Endothelial cell of umbilical vein (primary cell): Measurements from ENCODE around the gene CRK. TPM values are rescaled to one million over a fixed set of nuclear protein-coding genes. Genes with fewer than 3 reads are reported as not detected.
A peak's percentile ranks its signal among the peaks of the same experiment; 100 is the strongest.

Experiments
- BruUV-seq: library from RNA; stranded (reverse); fragments of 400-500 nt; replicated peaks from 2 replicates; lab custom pipeline; 2021; lab: Mats Ljungman, UMichigan
- CTCF ChIA-PET: fragments of 300-600, 350-600 bp; sonication (Branson Sonifier 250); formaldehyde crosslinking; loops from one replicate; lab custom pipeline; 2021; ENCODE audit warnings: antibody characterized with exemption, inconsistent platforms; lab: Charles Lee
- POLR2A ChIA-PET: fragments of 300-600, 350-600 bp; sonication (Branson Sonifier 250); formaldehyde crosslinking; loops from one replicate; lab custom pipeline; 2021; ENCODE audit warnings: antibody characterized with exemption, inconsistent platforms; lab: Charles Lee
- DNase-seq: peaks from one replicate; pipeline ENCODE4 v3.0.0-alpha.2; 2011; ENCODE audit warnings: low read depth, low spot score
- FAIRE-seq: peaks from 2 replicates; lab custom pipeline; 2011; peaks lifted over from hg19 to GRCh38; lab: Jason Lieb, UNC
- H2AFZ ChIP-seq: 2 replicates; pipeline ENCODE4 v1.6.0; 2012; ENCODE audit warnings: low read depth, low read length, control low read depth, inconsistent platforms
- H3K27ac ChIP-seq: 2 replicates; pipeline ENCODE4 v1.5.1; 2011; ENCODE audit warnings: low read depth, mild to moderate bottlenecking, control low read depth, low read length, moderate library complexity; ENCODE audit not compliant: insufficient read depth
- H3K27me3 ChIP-seq, 2 experiments: 2 replicates each; pipeline versions ENCODE4 v1.6.0 to v1.6.1; 2011; ENCODE audit warnings: low read length in 2 of 2, mixed read lengths in 1 of 2; ENCODE audit not compliant: control insufficient read depth in 2 of 2, insufficient read depth in 2 of 2
- H3K36me3 ChIP-seq, 2 experiments: 2 replicates in 1 of 2; 3 replicates in 1 of 2; pipeline ENCODE4 v1.5.1; 2011; ENCODE audit warnings: low read length in 2 of 2, mild to moderate bottlenecking in 1 of 2, moderate library complexity in 1 of 2; ENCODE audit not compliant: control insufficient read depth in 2 of 2, insufficient read depth in 2 of 2; ENCODE audit errors: extremely low read depth in 1 of 2
- H3K4me1 ChIP-seq: 3 replicates; pipeline ENCODE4 v1.5.1; 2011; ENCODE audit warnings: mild to moderate bottlenecking, low read length; ENCODE audit not compliant: control insufficient read depth, insufficient read depth; ENCODE audit errors: extremely low read depth
- H3K4me2 ChIP-seq: 2 replicates; pipeline ENCODE4 v1.6.1; 2011; ENCODE audit warnings: low read length, control low read depth, mixed read lengths; ENCODE audit not compliant: insufficient read depth
- H3K4me3 ChIP-seq, 3 experiments: fragments of 200-600 bp in 1 of 3; sonication (generic), shearing (Covaris generic) in 1 of 3; replicated peaks in 1 of 3; 2 replicates each; pipeline ENCODE4 v1.5.1; 2011 to 2016; ENCODE audit warnings: control low read depth in 3 of 3, low read length in 3 of 3, mild to moderate bottlenecking in 2 of 3, inconsistent platforms in 1 of 3, low read depth in 1 of 3, moderate library complexity in 1 of 3; ENCODE audit not compliant: insufficient read depth in 1 of 3
- H3K79me2 ChIP-seq: 2 replicates; pipeline ENCODE4 v1.6.0; 2012; ENCODE audit warnings: low read length, inconsistent platforms; ENCODE audit not compliant: control insufficient read depth, insufficient read depth
- H3K9ac ChIP-seq: replicated peaks from 2 replicates; pipeline ENCODE3; 2011; ENCODE audit warnings: low read length, control low read depth; ENCODE audit not compliant: insufficient read depth; ENCODE audit errors: extremely low read depth
- H3K9me1 ChIP-seq: replicated peaks from 3 replicates; pipeline ENCODE4 v1.6.0; 2011; ENCODE audit warnings: mild to moderate bottlenecking, low read length; ENCODE audit not compliant: control insufficient read depth, insufficient read depth; ENCODE audit errors: extremely low read depth
- H3K9me3 ChIP-seq: replicated peaks from 2 replicates; pipeline ENCODE4 v1.5.1; 2012; ENCODE audit warnings: low read length, inconsistent platforms; ENCODE audit not compliant: control insufficient read depth, insufficient read depth
- H4K20me1 ChIP-seq: replicated peaks from 2 replicates; pipeline ENCODE3; 2011; ENCODE audit warnings: mild to moderate bottlenecking, low read length; ENCODE audit not compliant: control insufficient read depth, insufficient read depth; ENCODE audit errors: extremely low read depth
- CTCF ChIP-seq, 2 donors: IDR thresholded peaks; 1 replicate in 1 of 2; 2 replicates in 1 of 2; pipeline ENCODE4 v1.5.1; 2011; ENCODE audit warnings: low read length in 2 of 2, mild to moderate bottlenecking in 2 of 2, moderate library complexity in 2 of 2, control low read depth in 1 of 2, inconsistent platforms in 1 of 2, low read depth in 1 of 2; ENCODE audit not compliant: insufficient read depth in 1 of 2; ENCODE audit errors: extremely low read depth in 1 of 2
- EZH2 ChIP-seq: IDR thresholded peaks from 2 replicates; pipeline ENCODE4 v1.6.1; 2012; ENCODE audit warnings: borderline replicate concordance, low read depth, mild to moderate bottlenecking, moderate library complexity, low read length, inconsistent platforms; ENCODE audit not compliant: severe bottlenecking
- FOS ChIP-seq: IDR thresholded peaks from 2 replicates; pipeline ENCODE4 v1.6.1; 2011; ENCODE audit warnings: mild to moderate bottlenecking, low read length, moderate library complexity, borderline replicate concordance; ENCODE audit not compliant: insufficient read depth
- GATA2 ChIP-seq: IDR thresholded peaks from 2 replicates; pipeline ENCODE4 v1.7.0; 2011; ENCODE audit warnings: low read depth, mild to moderate bottlenecking, moderate library complexity, mixed read lengths, low read length; ENCODE audit not compliant: insufficient read length, insufficient read depth
- JUN ChIP-seq: IDR thresholded peaks from 2 replicates; pipeline ENCODE4 v1.6.1; 2011; ENCODE audit warnings: borderline replicate concordance, low read depth; ENCODE audit not compliant: insufficient read length, insufficient read depth
- POLR2A ChIP-seq: IDR thresholded peaks from 2 replicates; pipeline ENCODE4 v1.6.1; 2012; ENCODE audit warnings: low read depth, mild to moderate bottlenecking, control low read depth, low read length
- POLR2AphosphoS5 ChIP-seq: IDR thresholded peaks from 2 replicates; pipeline ENCODE4 v1.6.1; 2012; ENCODE audit warnings: low read depth, mild to moderate bottlenecking, control low read depth, low read length, moderate library complexity; ENCODE audit not compliant: insufficient read depth
- dilution Hi-C: fragments of 300-500 bp; cut with MboI; formaldehyde crosslinking; loops from one replicate; pipeline ENCODE4 v1.15.0; 2019; ENCODE audit warnings: low sequenced_read_pairs; ENCODE audit not compliant: extremely low pct_ligation_motif_present
- intact Hi-C: fragments of 100-400 bp; cut with micrococcal nuclease; formaldehyde crosslinking; loops from one replicate; pipeline ENCODE4 v1.10.0; 2022
- polyA plus RNA-seq, 4 experiments: library from polyadenylated mRNA; depleted of rRNA in 3 of 4; stranded (reverse) in 3 of 4; unstranded in 1 of 4; fragments of >200 nt; gene quantifications; 2 replicates each; pipeline versions ENCODE4 v1.2.1 to v1.2.3, GENCODE V29; 2011 to 2012; ENCODE audit warnings: missing spikeins in 1 of 4
- total RNA-seq: library from RNA; stranded (reverse); gene quantifications from 2 replicates; pipeline ENCODE4 v1.2.3, GENCODE V29; 2021
- TF ChIP-seq, protein P1 (sequence below): IDR thresholded peaks from 2 replicates; pipeline ENCODE4 v1.6.1; 2011; ENCODE audit not compliant: insufficient read depth, insufficient read length

CRK gene
- total and polyA plus RNA-seq, 2 donors (not counting 3 experiments of a cell fraction or from before 2014, with no cell fraction given), result 52.8 to 67.2 TPM

DNA sequence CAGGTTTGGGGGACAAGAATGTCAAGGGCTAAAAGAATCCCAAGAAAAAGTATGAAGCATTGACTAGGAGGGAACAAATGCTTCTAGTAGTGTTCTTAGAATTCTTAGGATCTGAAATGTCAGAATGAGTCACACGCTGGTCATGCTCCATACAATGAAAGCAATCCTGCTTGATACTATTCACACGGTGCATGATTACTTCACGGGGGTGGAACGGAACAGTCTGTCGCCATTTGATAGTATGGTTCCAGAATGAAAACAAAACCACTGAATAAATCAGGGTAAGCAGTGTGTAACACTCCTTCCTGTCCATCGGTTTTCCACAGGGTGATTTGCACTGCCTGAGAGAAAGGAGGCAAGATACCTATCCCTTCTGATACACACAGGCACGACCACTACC, 33.1 kb downstream of the CRK start:
- CTCF ChIA-PET, result interaction anchor here (0.7 to 2.0 kb wide), 6 partner anchors 10 to 192 kb away, joined by 3 to 21 read pairs (median 5); no protein-coding TSS in a partner anchor
- peak; percentile 97 for FAIRE-seq
- no peak for TF ChIP-seq POLR2A
- peak; percentile 97 for TF ChIP-seq JUN
- no peak for TF ChIP-seq EZH2
- TF ChIP-seq POLR2AphosphoS5, result peak; percentile 84
- peak; percentile 86 for TF ChIP-seq GATA2
- TF ChIP-seq CTCF (IDR thresholded peaks at IDR 0.05; ENCODE audit: extremely low read depth in 1 of 2, insufficient read depth in 1 of 2, low read depth in 1 of 2, low read length in 2 of 2), result no peak
- TF ChIP-seq, protein P1, sequence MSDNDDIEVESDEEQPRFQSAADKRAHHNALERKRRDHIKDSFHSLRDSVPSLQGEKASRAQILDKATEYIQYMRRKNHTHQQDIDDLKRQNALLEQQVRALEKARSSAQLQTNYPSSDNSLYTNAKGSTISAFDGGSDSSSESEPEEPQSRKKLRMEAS, result no peak
- TF ChIP-seq FOS, result peak; percentile 97
- H3K4me2 ChIP-seq, result peak overlapping the region; percentile 54
- POLR2A ChIA-PET, result interaction anchor here (0.6 to 1.1 kb wide), 2 partner anchors 30 to 32 kb away, joined by 3 to 4 read pairs; partner anchors contain the start of gene CRK
- H3K4me3 ChIP-seq, result peak overlapping the region in 1 of 3 experiments; percentile 3
- H3K9me1 ChIP-seq, result no peaks in the 10 kb centered on the region
- dilution Hi-C loops, result no loop called here
- peak; percentile 98 for DNase-seq
- peaks cover 5 to 15% of the 10 kb centered on the region in 2 experiments for H3K36me3 ChIP-seq
- H3K9me3 ChIP-seq, result no peaks in the 10 kb centered on the region
- no TSS peak for BruUV-seq
- peaks cover 25% of the 10 kb centered on the region for H3K4me1 ChIP-seq
- peak overlapping the region; percentile 44 for H3K9ac ChIP-seq
- peaks cover 4% of the 10 kb centered on the region for H4K20me1 ChIP-seq
- H3K27me3 ChIP-seq, result no peaks in the 10 kb centered on the region
- peak overlapping the region; percentile 90 for H3K27ac ChIP-seq
- H3K79me2 ChIP-seq, result peaks cover 48% of the 10 kb centered on the region
- no peak overlapping the region for H2AFZ ChIP-seq
- intact Hi-C loops, result loop anchor here (1.0 to 2.0 kb wide), 3 partner anchors 10 to 24 kb away; partner anchors contain the start of gene YWHAE
